ENCODE data around the gene HSPB9. TPM values are rescaled to one million over a fixed set of nuclear protein-coding genes. Genes with fewer than 3 reads are reported as not detected.
"Not testable (repeated sequence)": the region's sequence is repeated elsewhere in the genome, so short reads cannot be mapped to it uniquely, and the experiment has no call there.

The HSPB9 gene
- total RNA-seq, 2 experiments from 2014 or later: not detected

GRCh38 chr17:42129109-42129837 is 6.7 kb downstream of the HSPB9 start:
- no peak overlapping the region for H3K27ac Mint-ChIP-seq
- CTCF ChIA-PET: interaction anchor here (0.6 to 2.3 kb wide), 6 partner anchors 9 to 167 kb away, joined by 3 to 7 read pairs (median 4); partner anchors contain the start of gene NKIRAS2
- H3K4me1 Mint-ChIP-seq: peaks cover 34% of the 10 kb centered on the region

GRCh38 chr17:42130310-42130936 is 7.8 kb downstream of the HSPB9 start:
- ChIA-PET POLR2A (no interaction called here), CTCF (interaction anchor here (0.5 to 2.3 kb wide), 4 partner anchors 10 to 110 kb away, joined by 3 to 7 read pairs (median 4); partner anchors contain the start of gene NKIRAS2)
- DNase-seq: no peak
- no peak overlapping the region for H3K4me3 Mint-ChIP-seq
- H3K27me3 Mint-ChIP-seq: no peaks in the 10 kb centered on the region
- H3K4me1 Mint-ChIP-seq: peaks cover 40% of the 10 kb centered on the region
- H3K9me3 Mint-ChIP-seq: no peaks in the 10 kb centered on the region
- H3K36me3 Mint-ChIP-seq (ENCODE audit: low read depth): peaks cover 47% of the 10 kb centered on the region
- no peak overlapping the region for H3K27ac Mint-ChIP-seq

More at GRCh38 chr17:42129109-42129837, 6.7 kb downstream of the HSPB9 start:
- no peak overlapping the region for H3K4me3 Mint-ChIP-seq
- H3K36me3 Mint-ChIP-seq (ENCODE audit: low read depth): peaks cover 52% of the 10 kb centered on the region
- POLR2A ChIA-PET: no interaction called here
- no peaks in the 10 kb centered on the region for H3K9me3 Mint-ChIP-seq
- no peak for DNase-seq
- no peaks in the 10 kb centered on the region for H3K27me3 Mint-ChIP-seq

- no peaks in the 10 kb centered on the region for H3K9me3 Mint-ChIP-seq
- H3K27me3 Mint-ChIP-seq: no peaks in the 10 kb centered on the region
- ChIA-PET CTCF (interaction anchor here (0.7 to 2.3 kb wide), 5 partner anchors 11 to 50 kb away, joined by 3 to 7 read pairs (median 4); partner anchors contain the start of genes DHX58 and KCNH4), POLR2A (no interaction called here)
- H3K4me1 Mint-ChIP-seq: peaks cover 48% of the 10 kb centered on the region
- no peak overlapping the region for H3K4me3 Mint-ChIP-seq
- peaks cover 47% of the 10 kb centered on the region for H3K36me3 Mint-ChIP-seq (ENCODE audit: low read depth)
- peak overlapping the region; percentile 62 for H3K27ac Mint-ChIP-seq
- no peak for DNase-seq
Observed at GRCh38 chr17:42131232-42131631, 8.6 kb downstream of the HSPB9 start.

DNA sequence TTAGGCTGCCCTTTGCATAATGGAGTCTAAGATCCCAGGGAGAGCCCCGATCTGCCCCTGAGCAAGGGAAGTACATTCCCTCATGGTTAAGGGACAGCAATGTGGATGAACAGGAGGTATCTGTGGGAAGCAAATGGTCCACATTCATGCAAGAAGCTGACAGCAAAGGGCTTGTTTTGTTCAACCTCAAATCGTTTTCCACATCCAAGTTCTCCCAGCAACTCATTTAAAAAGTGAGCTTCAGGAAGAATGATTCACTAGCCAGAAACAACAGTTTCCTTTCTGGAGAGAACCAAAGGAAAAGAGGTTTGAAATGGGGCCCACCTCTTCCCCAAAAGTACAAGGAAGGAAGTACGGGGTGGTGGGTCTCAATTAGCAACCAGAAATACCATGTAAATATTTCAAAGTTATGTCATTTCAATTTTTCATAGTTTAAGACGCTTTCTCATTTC is 9.4 kb downstream of the HSPB9 start:
- H3K27ac Mint-ChIP-seq: peak overlapping the region; percentile 74
- POLR2A ChIA-PET: interaction anchor here (0.6 kb wide), 1 partner anchor 9 kb away, joined by 4 read pairs; no protein-coding TSS in a partner anchor
- no peak overlapping the region for H3K4me3 Mint-ChIP-seq
- no peaks in the 10 kb centered on the region for H3K27me3 Mint-ChIP-seq
- H3K4me1 Mint-ChIP-seq: peaks cover 54% of the 10 kb centered on the region
- peaks cover 43% of the 10 kb centered on the region for H3K36me3 Mint-ChIP-seq (ENCODE audit: low read depth)
- CTCF ChIA-PET: interaction anchor here (1.0 to 2.3 kb wide), 5 partner anchors 11 to 90 kb away, joined by 3 to 12 read pairs (median 4); partner anchors contain the start of gene KCNH4
- no peak for DNase-seq
- H3K9me3 Mint-ChIP-seq: no peaks in the 10 kb centered on the region

DNA sequence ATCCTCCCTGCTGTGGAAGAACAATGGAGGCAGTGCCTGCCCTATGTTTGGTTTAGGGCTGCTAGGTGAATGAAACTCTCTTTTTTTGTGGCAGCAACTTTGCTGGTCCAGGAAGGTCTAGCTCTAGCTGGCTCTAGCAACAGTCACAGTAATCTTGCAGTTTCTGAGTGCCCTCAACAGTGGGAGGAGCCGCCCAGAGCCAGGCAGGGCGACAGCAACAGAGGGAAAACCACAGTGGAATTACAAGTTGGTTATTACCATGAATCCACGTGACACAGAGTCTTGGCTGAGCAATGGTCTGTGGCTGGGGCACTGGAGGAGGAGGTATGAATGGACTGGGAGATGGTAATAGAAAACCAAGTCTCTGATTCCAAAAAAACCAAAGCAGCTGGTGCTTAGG is 10.3 kb downstream of the HSPB9 start:
- H3K27me3 Mint-ChIP-seq: no peaks in the 10 kb centered on the region
- H3K27ac Mint-ChIP-seq: peak overlapping the region; percentile 74
- peak; percentile 26 for DNase-seq
- ChIA-PET CTCF (interaction anchor here (0.9 to 2.3 kb wide), 9 partner anchors 7 to 115 kb away, joined by 3 to 12 read pairs (median 4); partner anchors contain the start of genes DNAJC7, KAT2A, KCNH4 and RAB5C), POLR2A (interaction anchor here (0.7 kb wide), 1 partner anchor 21 kb away, joined by 3 read pairs; the partner anchor contains the start of gene DHX58)
- H3K36me3 Mint-ChIP-seq (ENCODE audit: low read depth): peaks cover 36% of the 10 kb centered on the region
- no peak overlapping the region for H3K4me3 Mint-ChIP-seq
- no peaks in the 10 kb centered on the region for H3K9me3 Mint-ChIP-seq
- H3K4me1 Mint-ChIP-seq: peaks cover 55% of the 10 kb centered on the region

GRCh38 chr17:42133461-42134041 is 10.9 kb downstream of the HSPB9 start:
- no peaks in the 10 kb centered on the region for H3K9me3 Mint-ChIP-seq
- ChIA-PET POLR2A (no interaction called here), CTCF (interaction anchor here (0.9 to 2.3 kb wide), 9 partner anchors 8 to 116 kb away, joined by 3 to 12 read pairs (median 4); partner anchors contain the start of genes DNAJC7, KAT2A, KCNH4 and RAB5C)
- H3K4me3 Mint-ChIP-seq: no peak overlapping the region
- peaks cover 55% of the 10 kb centered on the region for H3K4me1 Mint-ChIP-seq
- H3K36me3 Mint-ChIP-seq (ENCODE audit: low read depth): peaks cover 30% of the 10 kb centered on the region
- no peaks in the 10 kb centered on the region for H3K27me3 Mint-ChIP-seq
- DNase-seq: no peak
- peak overlapping the region; percentile 74 for H3K27ac Mint-ChIP-seq

DNA sequence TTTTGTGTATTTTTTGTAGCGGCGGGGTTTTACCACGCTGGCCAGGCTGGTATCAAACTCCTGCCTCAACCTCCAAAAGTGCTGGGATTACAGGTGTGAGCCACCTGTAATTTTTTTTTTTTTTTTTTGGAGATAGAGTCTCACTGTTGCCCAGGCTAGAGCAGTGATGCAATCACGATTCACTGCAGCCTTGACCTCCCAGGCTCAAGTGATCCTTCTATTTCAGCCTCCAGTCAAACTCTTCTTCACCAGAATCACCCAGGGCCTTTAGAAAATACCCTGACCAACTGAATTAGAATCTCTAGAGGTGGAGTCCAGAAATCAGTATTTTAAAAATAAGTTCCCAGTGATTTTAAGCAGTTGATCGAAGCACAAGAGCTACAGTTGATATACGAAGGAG is 12.5 kb downstream of the HSPB9 start:
- Mint-ChIP-seq H3K27ac (no peak overlapping the region), H3K4me1 (peaks cover 54% of the 10 kb centered on the region), H3K4me3 (no peak overlapping the region), H3K27me3 (no peaks in the 10 kb centered on the region), H3K9me3 (no peaks in the 10 kb centered on the region), H3K36me3 (ENCODE audit: low read depth) (peaks cover 18% of the 10 kb centered on the region)
- ChIA-PET POLR2A (no interaction called here), CTCF (interaction anchor here (0.7 to 2.1 kb wide), 4 partner anchors 10 to 115 kb away, joined by 3 to 5 read pairs (median 4); partner anchors contain the start of gene NKIRAS2)
- no peak for DNase-seq

DNA sequence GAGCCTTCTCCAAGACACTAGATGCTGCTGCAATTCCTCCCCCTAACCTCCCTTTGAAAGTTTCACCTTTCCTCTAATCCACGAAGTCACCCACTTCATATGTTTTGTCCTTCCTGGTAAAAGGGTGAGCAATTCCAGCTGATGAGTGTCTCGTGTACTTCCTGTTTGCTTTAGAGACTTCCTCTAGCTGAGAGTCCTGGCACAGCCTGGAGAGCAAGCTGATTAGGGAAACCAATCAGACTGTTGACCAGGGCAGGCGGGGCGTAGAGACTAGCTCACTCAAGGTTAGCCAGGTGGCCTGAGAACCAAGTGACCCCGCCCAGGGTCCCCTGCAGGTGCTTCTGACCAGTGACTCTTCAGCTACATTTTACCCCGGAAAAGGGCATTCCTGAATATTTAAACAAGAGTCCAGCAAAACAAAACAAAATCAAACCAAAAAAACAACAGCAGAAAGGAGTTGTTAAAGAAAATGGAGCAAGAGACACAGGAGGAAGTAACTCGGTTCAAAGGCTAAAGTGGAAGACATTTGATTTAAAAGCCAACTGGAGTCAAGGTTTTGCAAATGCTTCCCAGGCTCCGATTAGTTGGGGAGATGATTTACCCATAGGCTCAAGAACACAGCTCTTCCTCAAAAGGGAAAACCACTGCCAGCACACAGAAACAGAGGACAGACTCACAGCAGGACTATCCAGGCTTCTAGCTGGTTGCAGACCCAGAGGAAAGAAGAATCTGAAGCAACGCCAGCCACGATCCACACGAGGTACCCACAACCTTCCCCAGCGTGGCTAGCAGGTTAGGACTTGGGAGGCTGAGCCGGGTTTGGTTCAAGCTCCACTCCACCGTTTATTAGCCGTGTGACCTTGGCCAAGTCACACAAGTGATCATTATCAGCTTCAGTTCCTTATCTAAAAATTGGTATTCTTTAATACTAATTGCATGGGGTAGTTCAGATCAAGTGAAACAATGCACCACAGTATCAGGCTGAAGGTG is 13.4 kb downstream of the HSPB9 start:
- ChIA-PET POLR2A (interaction anchor here (0.6 kb wide), 1 partner anchor 1385 kb away, joined by 4 read pairs; no protein-coding TSS in a partner anchor), CTCF (interaction anchor here (0.9 to 3.2 kb wide), 4 partner anchors 20 to 116 kb away, joined by 3 to 11 read pairs (median 4); partner anchors contain the start of genes KCNH4 and NKIRAS2)
- Mint-ChIP-seq H3K27ac (no peak overlapping the region), H3K36me3 (ENCODE audit: low read depth) (peaks cover 17% of the 10 kb centered on the region), H3K9me3 (no peaks in the 10 kb centered on the region), H3K4me1 (peaks cover 52% of the 10 kb centered on the region), H3K27me3 (no peaks in the 10 kb centered on the region), H3K4me3 (no peak overlapping the region)
- DNase-seq: no peak

- ChIA-PET POLR2A (interaction anchor here (0.6 kb wide), 1 partner anchor 1386 kb away, joined by 4 read pairs; no protein-coding TSS in a partner anchor), CTCF (interaction anchor here (0.6 to 3.2 kb wide), 5 partner anchors 19 to 116 kb away, joined by 3 to 11 read pairs (median 4); partner anchors contain the start of genes KCNH4 and NKIRAS2)
- Mint-ChIP-seq H3K27me3 (no peaks in the 10 kb centered on the region), H3K9me3 (no peaks in the 10 kb centered on the region), H3K36me3 (ENCODE audit: low read depth) (peaks cover 18% of the 10 kb centered on the region), H3K4me3 (no peak overlapping the region), H3K4me1 (peaks cover 50% of the 10 kb centered on the region), H3K27ac (peak overlapping the region; percentile 36)
- DNase-seq: no peak
Observed at GRCh38 chr17:42136654-42137051, 14.0 kb downstream of the HSPB9 start.

- Mint-ChIP-seq H3K27me3 (no peaks in the 10 kb centered on the region), H3K4me3 (no peak overlapping the region), H3K27ac (no peak overlapping the region), H3K9me3 (no peaks in the 10 kb centered on the region), H3K36me3 (ENCODE audit: low read depth) (peaks cover 26% of the 10 kb centered on the region), H3K4me1 (peaks cover 42% of the 10 kb centered on the region)
- POLR2A ChIA-PET: no interaction called here
- DNase-seq: no peak
- CTCF ChIA-PET: interaction anchor here (0.7 to 3.2 kb wide), 4 partner anchors 26 to 325 kb away, joined by 3 to 11 read pairs (median 4); partner anchors contain the start of genes DHX58 and KCNH4
Observed at GRCh38 chr17:42138749-42139492, 16.3 kb downstream of the HSPB9 start.

GRCh38 chr17:42140690-42141089 is 18.1 kb downstream of the HSPB9 start:
- Mint-ChIP-seq H3K36me3 (ENCODE audit: low read depth) (peaks cover 25% of the 10 kb centered on the region), H3K4me1 (peaks cover 30% of the 10 kb centered on the region)
- not testable (repeated sequence) for H3K27me3 Mint-ChIP-seq, H3K9me3 Mint-ChIP-seq, H3K4me3 Mint-ChIP-seq, H3K27ac Mint-ChIP-seq, DNase-seq
- POLR2A ChIA-PET: interaction anchor here (0.5 kb wide), 1 partner anchor 8 kb away, joined by 4 read pairs; no protein-coding TSS in a partner anchor
- CTCF ChIA-PET: interaction anchor here (0.6 to 1.8 kb wide), 2 partner anchors 50 to 1706 kb away, joined by 3 to 4 read pairs; no protein-coding TSS in a partner anchor

Data from activated CD4-positive, alpha-beta T cell treated with anti-CD3 and anti-CD28 coated beads, Interleukin-2, amount 10 ng/mL, durations not matched to agents 7 days and 5 days (primary cell).